ENCODE measurements around the gene FN1. TPM values are rescaled to one million over a fixed set of nuclear protein-coding genes. Genes with fewer than 3 reads are reported as not detected.

FN1 gene
- total RNA-seq, 1 donor from 2014 or later = 909 TPM

DNA sequence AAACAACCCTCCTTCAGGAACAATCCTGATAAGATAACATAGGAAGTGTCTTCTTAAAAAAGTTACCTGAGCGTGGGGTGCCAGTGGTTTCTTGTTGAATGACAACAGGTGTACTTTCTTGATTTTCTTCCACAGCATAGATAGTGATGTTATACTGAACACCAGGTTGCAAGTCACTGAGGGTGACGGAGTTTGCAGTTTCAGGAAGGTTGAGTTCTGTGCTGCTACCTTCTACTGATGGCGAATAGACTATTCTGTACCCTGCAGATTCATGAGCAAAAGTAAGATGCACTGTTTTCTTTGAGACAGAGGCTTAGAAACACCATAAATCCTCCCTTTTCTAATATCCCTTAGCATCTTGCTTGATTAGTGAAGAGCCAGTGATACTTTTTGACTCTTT, 28.8 kb downstream of the FN1 start:
- Mint-ChIP-seq H3K27me3 (ENCODE audit: low read depth) (no peaks in the 10 kb centered on the region), H3K36me3 (peaks cover 37% of the 10 kb centered on the region), H3K9me3 (no peaks in the 10 kb centered on the region), H3K4me3 (no peak overlapping the region), H3K4me1 (no peaks in the 10 kb centered on the region), H3K27ac (no peak overlapping the region)
- no peak for DNase-seq (ENCODE audit: low spot score in 2 of 2, unreplicated experiment in 2 of 2)
- TF ChIP-seq, protein P1, sequence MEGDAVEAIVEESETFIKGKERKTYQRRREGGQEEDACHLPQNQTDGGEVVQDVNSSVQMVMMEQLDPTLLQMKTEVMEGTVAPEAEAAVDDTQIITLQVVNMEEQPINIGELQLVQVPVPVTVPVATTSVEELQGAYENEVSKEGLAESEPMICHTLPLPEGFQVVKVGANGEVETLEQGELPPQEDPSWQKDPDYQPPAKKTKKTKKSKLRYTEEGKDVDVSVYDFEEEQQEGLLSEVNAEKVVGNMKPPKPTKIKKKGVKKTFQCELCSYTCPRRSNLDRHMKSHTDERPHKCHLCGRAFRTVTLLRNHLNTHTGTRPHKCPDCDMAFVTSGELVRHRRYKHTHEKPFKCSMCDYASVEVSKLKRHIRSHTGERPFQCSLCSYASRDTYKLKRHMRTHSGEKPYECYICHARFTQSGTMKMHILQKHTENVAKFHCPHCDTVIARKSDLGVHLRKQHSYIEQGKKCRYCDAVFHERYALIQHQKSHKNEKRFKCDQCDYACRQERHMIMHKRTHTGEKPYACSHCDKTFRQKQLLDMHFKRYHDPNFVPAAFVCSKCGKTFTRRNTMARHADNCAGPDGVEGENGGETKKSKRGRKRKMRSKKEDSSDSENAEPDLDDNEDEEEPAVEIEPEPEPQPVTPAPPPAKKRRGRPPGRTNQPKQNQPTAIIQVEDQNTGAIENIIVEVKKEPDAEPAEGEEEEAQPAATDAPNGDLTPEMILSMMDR (IDR thresholded peaks at IDR 0.05; ENCODE audit: unreplicated experiment) = no peak

DNA sequence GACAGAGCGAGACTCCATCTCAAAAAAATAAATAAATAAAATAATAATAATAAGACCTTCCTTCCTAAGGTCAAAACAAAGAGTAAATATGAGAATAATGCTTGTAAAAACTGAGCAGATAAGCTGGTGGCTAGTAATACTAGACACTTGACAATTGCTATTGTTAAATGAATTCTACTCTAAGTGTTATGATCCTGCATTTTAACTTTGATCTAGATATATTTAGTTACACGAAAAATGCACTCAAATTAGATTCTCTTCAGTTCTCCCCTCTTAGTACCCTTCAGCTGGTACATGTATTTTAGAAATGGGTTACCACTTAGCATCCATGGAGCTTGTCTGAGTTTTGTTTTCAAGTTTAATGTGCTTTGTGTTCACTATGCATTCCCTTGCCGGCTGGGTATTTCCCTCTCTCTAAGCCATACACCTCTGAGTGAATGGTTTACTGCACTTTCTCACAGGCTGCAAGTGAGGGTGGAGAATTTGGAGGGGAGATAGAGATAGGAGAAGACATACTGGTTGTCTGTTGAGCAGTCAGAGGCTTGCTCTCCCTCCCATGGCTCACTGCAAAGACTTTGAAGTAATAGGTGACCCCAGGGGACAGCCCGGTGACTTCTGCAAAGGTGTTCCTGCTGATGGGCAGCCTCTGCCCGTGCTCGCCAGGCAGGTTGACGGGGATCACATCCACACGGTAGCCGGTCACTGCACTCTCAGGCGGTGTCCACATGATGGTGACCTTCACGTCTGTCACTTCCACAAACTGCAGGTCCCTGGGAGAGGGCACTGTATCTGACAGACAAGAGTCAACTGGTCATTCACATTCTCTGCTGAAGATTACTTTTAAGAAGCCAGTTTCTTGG, 29.9 kb downstream of the FN1 start:
- Mint-ChIP-seq H3K27me3 (ENCODE audit: low read depth) (no peaks in the 10 kb centered on the region), H3K27ac (no peak overlapping the region), H3K36me3 (peaks cover 38% of the 10 kb centered on the region), H3K9me3 (no peaks in the 10 kb centered on the region), H3K4me1 (no peaks in the 10 kb centered on the region), H3K4me3 (no peak overlapping the region)
- TF ChIP-seq, protein P1 (IDR thresholded peaks at IDR 0.05; ENCODE audit: unreplicated experiment) = no peak
- DNase-seq (ENCODE audit: low spot score in 2 of 2, unreplicated experiment in 2 of 2) = no peak

DNA sequence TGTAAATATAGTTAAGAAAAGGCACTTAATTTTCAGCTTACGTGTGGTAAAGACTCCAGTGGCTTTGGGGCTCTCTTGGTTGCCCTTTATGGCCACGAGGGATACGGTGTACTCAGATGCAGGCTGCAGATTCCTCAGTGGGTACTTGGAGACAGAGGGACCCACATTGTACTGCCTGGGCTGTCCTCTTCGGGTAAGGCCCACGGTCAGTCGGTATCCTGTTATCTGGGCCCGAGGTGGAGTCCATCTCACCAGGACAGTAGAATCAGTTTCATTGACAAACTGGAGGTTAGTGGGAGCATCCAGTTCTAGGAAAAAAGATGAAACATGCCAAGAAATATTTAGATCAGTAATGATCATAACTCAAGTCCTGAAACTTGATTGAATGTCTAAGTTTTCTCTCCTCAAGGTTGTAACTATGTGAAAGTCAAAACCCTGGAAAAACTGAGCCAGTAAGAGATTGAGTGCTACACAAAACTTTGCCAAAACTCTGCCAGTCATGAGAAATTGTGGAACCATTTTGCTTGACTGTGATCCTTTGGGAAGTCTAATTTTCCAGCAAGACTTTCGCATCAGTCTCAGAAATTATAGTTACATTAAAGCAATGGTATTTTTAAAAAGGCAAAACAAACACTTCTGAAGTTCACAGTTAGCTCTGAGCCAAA, 31.4 kb downstream of the FN1 start:
- Mint-ChIP-seq H3K27ac (no peak overlapping the region), H3K9me3 (no peaks in the 10 kb centered on the region), H3K4me1 (no peaks in the 10 kb centered on the region), H3K27me3 (ENCODE audit: low read depth) (no peaks in the 10 kb centered on the region), H3K4me3 (no peak overlapping the region), H3K36me3 (peaks cover 29% of the 10 kb centered on the region)
- no peak for DNase-seq (ENCODE audit: low spot score in 2 of 2, unreplicated experiment in 2 of 2)
- TF ChIP-seq, protein P1 (IDR thresholded peaks at IDR 0.05; ENCODE audit: unreplicated experiment) = no peak

DNA sequence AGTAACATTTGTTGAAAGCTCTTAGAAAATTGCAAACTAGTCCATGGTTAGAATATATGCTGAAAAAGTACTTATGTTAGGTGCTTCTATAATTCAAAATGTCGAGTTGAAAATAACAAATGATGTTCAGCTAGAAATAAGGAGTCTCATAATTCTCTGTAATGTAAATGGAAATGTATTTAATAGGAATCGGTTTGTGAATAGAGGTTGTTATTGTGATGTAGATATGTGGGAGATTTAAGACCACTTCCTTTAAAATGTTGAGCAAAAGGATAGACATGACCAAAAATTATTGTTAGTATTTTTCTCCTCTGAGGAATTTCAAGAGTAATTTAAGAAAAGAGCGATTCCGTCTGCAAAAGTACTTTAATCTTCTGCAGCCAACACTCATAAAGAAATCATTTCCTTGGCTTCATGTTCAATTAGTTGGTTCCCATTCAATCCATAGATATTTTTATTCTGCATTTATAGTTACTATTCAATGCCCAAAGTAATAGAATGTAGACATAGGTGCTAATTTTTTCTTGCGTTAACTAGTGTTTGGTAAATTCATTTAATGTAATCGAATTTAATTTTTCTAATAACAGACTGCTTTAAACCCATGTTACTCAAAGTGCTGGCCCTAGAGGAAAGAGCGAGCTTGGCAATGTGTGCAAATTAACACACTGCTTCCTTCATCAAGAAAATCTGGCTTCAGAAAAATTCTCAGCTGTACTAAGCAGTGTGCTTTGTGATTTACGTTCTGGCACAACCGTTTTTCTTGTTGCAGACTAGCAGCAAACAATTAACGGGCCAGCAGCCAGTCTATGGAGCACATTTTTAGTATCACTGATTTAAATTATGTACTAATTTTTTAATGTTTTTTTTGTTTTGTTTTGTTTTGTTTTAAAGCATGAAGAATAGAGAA, 32.2 kb downstream of the FN1 start:
- Mint-ChIP-seq H3K27me3 (ENCODE audit: low read depth) (no peaks in the 10 kb centered on the region), H3K4me3 (no peak overlapping the region), H3K27ac (no peak overlapping the region), H3K36me3 (peaks cover 24% of the 10 kb centered on the region), H3K9me3 (no peaks in the 10 kb centered on the region), H3K4me1 (peaks cover 1% of the 10 kb centered on the region)
- TF ChIP-seq, protein P1 (IDR thresholded peaks at IDR 0.05; ENCODE audit: unreplicated experiment) = no peak
- no peak for DNase-seq (ENCODE audit: low spot score in 2 of 2, unreplicated experiment in 2 of 2)

DNA sequence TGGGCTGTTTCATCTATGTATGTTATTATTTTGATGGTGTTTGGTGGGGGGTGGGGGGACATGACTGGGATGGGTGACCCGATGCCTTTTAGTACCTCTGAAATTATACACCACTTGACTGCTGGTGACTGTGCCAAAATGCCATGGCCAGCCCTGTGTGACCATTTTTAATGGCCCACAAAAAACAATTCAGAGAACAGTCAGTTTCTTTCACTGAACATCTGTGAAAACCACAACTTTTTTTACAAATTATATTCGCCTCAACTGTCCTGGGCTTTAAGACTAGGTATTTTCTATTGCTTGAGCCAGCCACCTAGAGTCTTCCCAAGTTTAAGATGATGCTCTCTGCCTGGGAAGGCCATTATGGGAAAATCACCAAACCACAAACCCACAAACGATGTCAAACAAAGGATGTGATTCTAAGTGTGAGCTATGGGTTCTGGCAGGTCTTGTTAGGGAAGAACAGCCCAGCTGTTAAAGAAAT, 33.9 kb downstream of the FN1 start:
- Mint-ChIP-seq H3K36me3 (peaks cover 24% of the 10 kb centered on the region), H3K27me3 (ENCODE audit: low read depth) (no peaks in the 10 kb centered on the region), H3K27ac (no peak overlapping the region), H3K4me1 (peaks cover 16% of the 10 kb centered on the region), H3K4me3 (no peak overlapping the region), H3K9me3 (no peaks in the 10 kb centered on the region)
- DNase-seq (ENCODE audit: low spot score in 2 of 2, unreplicated experiment in 2 of 2) = no peak
- TF ChIP-seq, protein P1 (IDR thresholded peaks at IDR 0.05; ENCODE audit: unreplicated experiment) = no peak
